ENCODE data around the gene LYPD3.

DNA sequence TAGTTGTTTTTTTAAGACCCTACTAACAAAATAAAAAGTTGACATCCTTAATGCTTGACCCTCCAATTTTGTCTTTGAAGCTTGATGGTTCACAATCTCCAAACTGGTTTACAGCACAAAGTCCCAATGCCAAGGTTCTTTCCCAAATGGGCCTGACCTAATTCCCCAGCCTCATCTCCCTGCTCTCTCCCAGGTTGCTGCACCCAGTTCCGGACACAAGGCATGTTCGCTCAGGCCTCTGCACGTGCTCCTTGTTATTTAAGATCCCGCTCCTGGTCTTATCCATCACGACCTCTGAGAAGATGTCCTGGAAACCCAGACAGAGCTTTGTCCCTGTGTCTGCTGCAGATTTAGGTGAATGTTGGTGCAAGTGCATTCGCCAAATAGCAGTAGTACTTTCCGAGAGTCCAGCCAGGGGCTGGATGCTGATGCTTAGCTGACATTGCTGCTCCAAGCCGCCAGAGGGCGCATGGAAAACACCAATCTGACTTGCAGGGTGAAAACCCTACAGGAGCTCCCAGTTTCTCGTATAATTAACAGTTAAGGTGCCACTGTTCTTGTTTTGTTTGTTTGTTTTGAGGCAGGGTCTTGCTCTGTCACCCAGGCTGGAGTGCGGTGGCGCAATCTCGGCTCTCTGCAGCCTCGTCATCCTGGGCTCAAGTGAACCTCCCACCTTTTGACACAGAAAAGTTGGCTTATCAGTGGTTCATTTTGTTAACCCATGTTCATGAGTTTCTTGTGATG lies 18.5 kb downstream of the LYPD3 start:
- TF ChIP-seq TAF1 (IDR thresholded peaks at IDR 0.05; ENCODE audit: borderline replicate concordance, low read depth, low read length): no peak
- no peak for TF ChIP-seq POLR2AphosphoS5 (IDR thresholded peaks at IDR 0.05; ENCODE audit: low read depth, low read length)
- no peak for TF ChIP-seq POLR2A (IDR thresholded peaks at IDR 0.05; ENCODE audit: low read depth, low read length)

Data from GM12892 (cell line).